GM23338 (cell line): ENCODE measurements around the gene TEX51. TPM values are rescaled to one million over a fixed set of nuclear protein-coding genes. Genes with fewer than 3 reads are reported as not detected.

ENCODE experiments used
- ATAC-seq: fragments of 200-7000 bp; cut with Tn5 transposase; 3 replicates; pipeline ENCODE4 v1.9.1; 2020
- DNase-seq: peaks from one replicate; pipeline ENCODE4 v3.0.0-alpha.2; 2015; ENCODE audit warnings: low spot score
- H2AFZ ChIP-seq: fragments of 200-600 bp; sonication (generic); 2 replicates; pipeline ENCODE4 v1.8.0; 2016; ENCODE audit warnings: antibody characterized with exemption, mild to moderate bottlenecking, moderate library complexity
- H3F3A ChIP-seq: fragments of 200-600 bp; sonication (generic); replicated peaks from 2 replicates; pipeline ENCODE4 v1.8.0; 2017; ENCODE audit warnings: antibody characterized with exemption, mixed run types, low read depth
- H3K27ac ChIP-seq: fragments of 200-600 bp; sonication (generic); 2 replicates; pipeline ENCODE4 v1.6.1; 2016; ENCODE audit warnings: low read depth
- H3K27me3 ChIP-seq: fragments of 200-600 bp; sonication (generic); 2 replicates; pipeline ENCODE4 v1.8.0; 2016; ENCODE audit warnings: mild to moderate bottlenecking, mixed run types, moderate library complexity; ENCODE audit not compliant: insufficient read depth
- H3K36me3 ChIP-seq: fragments of 200-600 bp; sonication (generic); 2 replicates; pipeline ENCODE4 v1.8.0; 2016; ENCODE audit warnings: mild to moderate bottlenecking; ENCODE audit not compliant: insufficient read depth
- H3K4me1 ChIP-seq: fragments of 200-600 bp; sonication (generic); 2 replicates; pipeline ENCODE4 v1.8.0; 2016; ENCODE audit warnings: mild to moderate bottlenecking, moderate library complexity; ENCODE audit not compliant: insufficient read depth
- H3K4me2 ChIP-seq: fragments of 200-600 bp; sonication (generic); 2 replicates; pipeline ENCODE4 v1.7.1; 2017; ENCODE audit warnings: mixed run types
- H3K4me3 ChIP-seq: fragments of 200-600 bp; sonication (generic); 2 replicates; pipeline ENCODE4 v1.6.1; 2016; ENCODE audit warnings: mixed run types
- H3K79me2 ChIP-seq: fragments of 200-600 bp; sonication (generic); replicated peaks from 2 replicates; pipeline ENCODE4 v1.8.0; 2017; ENCODE audit warnings: mild to moderate bottlenecking; ENCODE audit not compliant: insufficient read depth
- H3K9me2 ChIP-seq: fragments of 200-600 bp; sonication (generic); 2 replicates; pipeline ENCODE4 v1.8.0; 2017; ENCODE audit not compliant: insufficient read depth
- H4K20me1 ChIP-seq: fragments of 200-600 bp; sonication (generic); replicated peaks from 2 replicates; pipeline ENCODE4 v1.8.0; 2017; ENCODE audit warnings: mild to moderate bottlenecking; ENCODE audit not compliant: insufficient read depth
- H3K27ac Mint-ChIP-seq: 2 replicates; pipeline ENCODE4 v1.8.0; 2020; ENCODE audit warnings: inconsistent platforms, mild to moderate bottlenecking, moderate library complexity, mixed read lengths
- H3K27me3 Mint-ChIP-seq: 3 replicates; pipeline ENCODE4 v1.8.0; 2022; ENCODE audit warnings: low read depth, mild to moderate bottlenecking, moderate library complexity, mixed read lengths, inconsistent platforms; ENCODE audit not compliant: insufficient read depth, poor library complexity
- H3K36me3 Mint-ChIP-seq: 3 replicates; pipeline ENCODE4 v1.8.0; 2021; ENCODE audit warnings: low read depth, mild to moderate bottlenecking, inconsistent platforms, moderate library complexity, mixed read lengths
- H3K4me1 Mint-ChIP-seq: 3 replicates; pipeline ENCODE4 v1.8.0; 2020; ENCODE audit warnings: mild to moderate bottlenecking, inconsistent platforms, mixed read lengths
- H3K4me3 Mint-ChIP-seq: 3 replicates; pipeline ENCODE4 v1.8.0; 2021; ENCODE audit warnings: moderate library complexity, mild to moderate bottlenecking, inconsistent platforms, mixed read lengths
- H3K9me3 Mint-ChIP-seq: 3 replicates; pipeline ENCODE4 v1.8.0; 2020; ENCODE audit warnings: moderate library complexity, mild to moderate bottlenecking, inconsistent platforms, mixed read lengths
- CREB1 ChIP-seq: fragments of 250-450 bp; sonication (Bioruptor Pico); IDR thresholded peaks from 2 replicates; pipeline ENCODE4 v1.5.0; 2020; ENCODE audit warnings: low read depth, mild to moderate bottlenecking, moderate library complexity
- CTCF ChIP-seq, 2 experiments: fragments of 200-600 bp in 1 of 2; sonication (generic) in 1 of 2; conservative IDR thresholded peaks; 2 replicates each; pipeline versions ENCODE4 v1.5.1 to v1.6.1; 2016 to 2017; ENCODE audit warnings: antibody characterized with exemption in 2 of 2, low read depth in 2 of 2, mild to moderate bottlenecking in 2 of 2, moderate library complexity in 1 of 2
- EZH2 ChIP-seq: fragments of 200-600 bp; sonication (generic); IDR thresholded peaks from one replicate; pipeline ENCODE4 v1.8.0; 2017; ENCODE audit warnings: antibody characterized with exemption, mild to moderate bottlenecking, low read depth; ENCODE audit not compliant: unreplicated experiment
- EZH2phosphoT487 ChIP-seq: fragments of 200-600 bp; sonication (generic); IDR thresholded peaks from one replicate; pipeline ENCODE4 v1.8.1; 2018; ENCODE audit warnings: antibody characterized with exemption; ENCODE audit not compliant: unreplicated experiment
- JUNB ChIP-seq: IDR thresholded peaks from one replicate; pipeline ENCODE4 v1.6.1; 2016; ENCODE audit warnings: antibody characterized with exemption; ENCODE audit not compliant: unreplicated experiment
- NANOG ChIP-seq: IDR thresholded peaks from 2 replicates; pipeline ENCODE4 v1.6.1; 2016; ENCODE audit warnings: antibody characterized with exemption, borderline replicate concordance
- POLR2AphosphoS5 ChIP-seq: IDR thresholded peaks from 2 replicates; pipeline ENCODE4 v1.6.1; 2016; ENCODE audit warnings: antibody characterized with exemption, low read depth
- STAT1 ChIP-seq: IDR thresholded peaks from one replicate; pipeline ENCODE4 v1.6.1; 2016; ENCODE audit warnings: antibody characterized with exemption; ENCODE audit not compliant: unreplicated experiment
- ZNF114 ChIP-seq: fragments of 250-450 bp; sonication (Bioruptor Pico); IDR thresholded peaks from 2 replicates; pipeline ENCODE4 v1.5.0; 2020; ENCODE audit warnings: mild to moderate bottlenecking, moderate library complexity
- ZNF331 ChIP-seq: fragments of 250-450 bp; sonication (Bioruptor Pico); IDR thresholded peaks from 2 replicates; pipeline ENCODE4 v1.5.0; 2020; ENCODE audit warnings: low read depth, mild to moderate bottlenecking, moderate library complexity
- ZNF462 ChIP-seq: fragments of 250-450 bp; sonication (Bioruptor Pico); IDR thresholded peaks from 2 replicates; pipeline ENCODE4 v1.5.0; 2020; ENCODE audit warnings: mild to moderate bottlenecking, moderate library complexity
- polyA plus RNA-seq: library from polyadenylated mRNA; unstranded; fragments of >200 nt; fragmentation: Nextera tagmentation; extraction: Ambion mirVana; gene quantifications from 2 replicates; pipeline ENCODE4 v1.2.1, GENCODE V29; 2016
- total RNA-seq: library from RNA; depleted of rRNA; stranded (reverse); fragments of >200 nt; shearing (Covaris generic); gene quantifications from 2 replicates; pipeline ENCODE4 v1.2.3, GENCODE V29; 2014
- TF ChIP-seq, protein P1 (sequence below): IDR thresholded peaks from one replicate; pipeline ENCODE4 v1.6.1; 2018; ENCODE audit warnings: antibody characterized with exemption; ENCODE audit not compliant: unreplicated experiment
- TF ChIP-seq, protein P2 (sequence below): IDR thresholded peaks from 2 replicates; pipeline ENCODE4 v1.6.1; 2016; ENCODE audit warnings: antibody characterized with exemption

Gene TEX51
- total and polyA plus RNA-seq, 2 experiments from 2014 or later = not detected

- Histone ChIP-seq H4K20me1 (no peaks in the 10 kb centered on the region), H3K4me2 (no peak overlapping the region), H3K27ac (no peak overlapping the region), H2AFZ (no peak overlapping the region), H3K4me3 (no peak overlapping the region), H3K27me3 (no peaks in the 10 kb centered on the region), H3K9me2 (0 out of 2 replicates have a peak, but pooled peaks cover 11% of the 10 kb centered on the region), H3K36me3 (no peaks in the 10 kb centered on the region), H3K79me2 (no peaks in the 10 kb centered on the region), H3F3A (no peaks in the 10 kb centered on the region), H3K4me1 (no peaks in the 10 kb centered on the region)
- ATAC-seq = no peak
- TF ChIP-seq, protein P1, sequence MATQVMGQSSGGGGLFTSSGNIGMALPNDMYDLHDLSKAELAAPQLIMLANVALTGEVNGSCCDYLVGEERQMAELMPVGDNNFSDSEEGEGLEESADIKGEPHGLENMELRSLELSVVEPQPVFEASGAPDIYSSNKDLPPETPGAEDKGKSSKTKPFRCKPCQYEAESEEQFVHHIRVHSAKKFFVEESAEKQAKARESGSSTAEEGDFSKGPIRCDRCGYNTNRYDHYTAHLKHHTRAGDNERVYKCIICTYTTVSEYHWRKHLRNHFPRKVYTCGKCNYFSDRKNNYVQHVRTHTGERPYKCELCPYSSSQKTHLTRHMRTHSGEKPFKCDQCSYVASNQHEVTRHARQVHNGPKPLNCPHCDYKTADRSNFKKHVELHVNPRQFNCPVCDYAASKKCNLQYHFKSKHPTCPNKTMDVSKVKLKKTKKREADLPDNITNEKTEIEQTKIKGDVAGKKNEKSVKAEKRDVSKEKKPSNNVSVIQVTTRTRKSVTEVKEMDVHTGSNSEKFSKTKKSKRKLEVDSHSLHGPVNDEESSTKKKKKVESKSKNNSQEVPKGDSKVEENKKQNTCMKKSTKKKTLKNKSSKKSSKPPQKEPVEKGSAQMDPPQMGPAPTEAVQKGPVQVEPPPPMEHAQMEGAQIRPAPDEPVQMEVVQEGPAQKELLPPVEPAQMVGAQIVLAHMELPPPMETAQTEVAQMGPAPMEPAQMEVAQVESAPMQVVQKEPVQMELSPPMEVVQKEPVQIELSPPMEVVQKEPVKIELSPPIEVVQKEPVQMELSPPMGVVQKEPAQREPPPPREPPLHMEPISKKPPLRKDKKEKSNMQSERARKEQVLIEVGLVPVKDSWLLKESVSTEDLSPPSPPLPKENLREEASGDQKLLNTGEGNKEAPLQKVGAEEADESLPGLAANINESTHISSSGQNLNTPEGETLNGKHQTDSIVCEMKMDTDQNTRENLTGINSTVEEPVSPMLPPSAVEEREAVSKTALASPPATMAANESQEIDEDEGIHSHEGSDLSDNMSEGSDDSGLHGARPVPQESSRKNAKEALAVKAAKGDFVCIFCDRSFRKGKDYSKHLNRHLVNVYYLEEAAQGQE = no peak
- TF ChIP-seq NANOG = no peak
- TF ChIP-seq CTCF (conservative IDR thresholded peaks at IDR 0.05; ENCODE audit: low read depth in 2 of 2) = no peak
- no peak for TF ChIP-seq ZNF462 (CRISPR knock-in tag)
- no peak for TF ChIP-seq CREB1 (CRISPR knock-in tag)
- no peak for TF ChIP-seq STAT1
- TF ChIP-seq, protein P2, sequence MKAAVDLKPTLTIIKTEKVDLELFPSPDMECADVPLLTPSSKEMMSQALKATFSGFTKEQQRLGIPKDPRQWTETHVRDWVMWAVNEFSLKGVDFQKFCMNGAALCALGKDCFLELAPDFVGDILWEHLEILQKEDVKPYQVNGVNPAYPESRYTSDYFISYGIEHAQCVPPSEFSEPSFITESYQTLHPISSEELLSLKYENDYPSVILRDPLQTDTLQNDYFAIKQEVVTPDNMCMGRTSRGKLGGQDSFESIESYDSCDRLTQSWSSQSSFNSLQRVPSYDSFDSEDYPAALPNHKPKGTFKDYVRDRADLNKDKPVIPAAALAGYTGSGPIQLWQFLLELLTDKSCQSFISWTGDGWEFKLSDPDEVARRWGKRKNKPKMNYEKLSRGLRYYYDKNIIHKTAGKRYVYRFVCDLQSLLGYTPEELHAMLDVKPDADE = no peak
- no peak for TF ChIP-seq JUNB
- no peak for TF ChIP-seq EZH2
- TF ChIP-seq ZNF331 = no peak
- no peak for TF ChIP-seq POLR2AphosphoS5
- no peak for TF ChIP-seq ZNF114 (CRISPR knock-in tag)
- TF ChIP-seq EZH2phosphoT487 = no peak
- no peak for DNase-seq
- Mint-ChIP-seq H3K36me3 (no peaks in the 10 kb centered on the region), H3K27me3 (peaks cover 7% of the 10 kb centered on the region), H3K9me3 (no peaks in the 10 kb centered on the region; the same call in 2 of the 3 replicates), H3K4me3 (no peak overlapping the region), H3K4me1 (no peaks in the 10 kb centered on the region), H3K27ac (no peak overlapping the region)
These were observed 46.9 kb upstream of the TEX51 start for GRCh38 chr2:126851756-126852155.
